NCI-H82 treated with DMSO at 0.1 percent for 48 hours (cell line): ENCODE data around the gene ARVCF.

Experiments
- DNase-seq: peaks from one replicate; lab custom pipeline; 2025; ENCODE audit not compliant: unreplicated experiment; lab: John Stamatoyannopoulos, UW

The ARVCF gene

GRCh38 chr22:20032407-20032991 lies 15.9 kb upstream of the ARVCF start:
- no peak for DNase-seq

GRCh38 chr22:20031732-20032406 lies 15.2 kb upstream of the ARVCF start:
- DNase-seq, result no peak

GRCh38 chr22:20029550-20030225 lies 13.1 kb upstream of the ARVCF start:
- no peak for DNase-seq

- no peak for DNase-seq
Observed at GRCh38 chr22:20028855-20029549, 12.4 kb upstream of the ARVCF start.

- no peak for DNase-seq
Observed at GRCh38 chr22:20027966-20028854, 11.6 kb upstream of the ARVCF start.

GRCh38 chr22:20026996-20027601 lies 10.5 kb upstream of the ARVCF start:
- DNase-seq, result no peak

- DNase-seq, result no peak
Observed at GRCh38 chr22:20026204-20026908, 9.7 kb upstream of the ARVCF start.

GRCh38 chr22:20025401-20026203 lies 9.0 kb upstream of the ARVCF start:
- no peak for DNase-seq

GRCh38 chr22:20024650-20025397 lies 8.2 kb upstream of the ARVCF start:
- no peak for DNase-seq

GRCh38 chr22:20024225-20024624 lies 7.6 kb upstream of the ARVCF start:
- DNase-seq, result no peak

- DNase-seq, result no peak
Observed at GRCh38 chr22:20022978-20023613, 6.5 kb upstream of the ARVCF start.

GRCh38 chr22:20022231-20022977 lies 5.8 kb upstream of the ARVCF start:
- DNase-seq, result no peak

- DNase-seq, result no peak
Observed at GRCh38 chr22:20021196-20022181, 4.9 kb upstream of the ARVCF start.

- DNase-seq, result peak; percentile 52
Observed at GRCh38 chr22:20020533-20021195, 4.0 kb upstream of the ARVCF start, which contains the start of gene TANGO2. Gene TANGO2 (plus strand): TSS chr22:20021110. CDS start chr22:20036799, 15,689 bp downstream.
